GM19324 (cell line): ENCODE data around the gene CDK5R1.
"Not testable (repeated sequence)": the region's sequence is repeated elsewhere in the genome, so short reads cannot be mapped to it uniquely, and the experiment has no call there.

Source experiments
- ATAC-seq: cut with Tn5 transposase; IDR thresholded peaks from one replicate; pipeline ENCODE4 v1.9.1; 2021; ENCODE audit warnings: mild to moderate bottlenecking, moderate library complexity; ENCODE audit not compliant: unreplicated experiment, low FRiP score

CDK5R1 gene

DNA sequence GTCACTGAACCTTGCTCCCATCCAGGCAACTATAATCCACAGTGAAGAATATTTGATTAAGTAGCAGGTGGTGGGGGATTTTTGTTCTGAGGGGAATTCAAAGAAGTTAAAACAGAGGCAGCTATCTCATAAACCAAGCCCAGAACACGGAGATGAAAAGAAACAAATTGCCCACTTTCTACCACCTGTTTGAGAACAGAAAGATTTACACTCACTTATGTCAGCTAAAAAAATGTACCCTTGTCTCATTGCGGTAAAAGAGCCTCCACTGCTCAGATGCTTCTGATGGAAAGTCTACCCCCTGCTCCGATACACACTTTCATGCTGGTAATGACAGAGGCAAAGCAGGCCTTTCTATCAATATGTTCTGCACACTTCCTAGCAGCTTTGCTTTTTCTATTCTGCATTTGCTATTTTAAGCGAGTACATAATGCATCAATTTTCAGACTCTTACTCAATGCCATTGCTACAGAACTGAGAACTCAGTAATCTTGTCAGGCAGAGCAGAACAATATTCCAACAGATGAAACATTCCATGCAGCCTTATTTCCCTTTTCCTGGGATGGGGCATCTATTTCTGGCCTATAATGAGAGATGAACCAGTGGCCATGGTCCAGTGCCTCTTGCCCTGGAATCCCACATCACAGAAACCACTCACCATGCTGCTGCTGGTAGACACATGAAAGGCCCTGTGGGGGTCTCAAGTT lies 29.0 kb downstream of the CDK5R1 start:
- no peak for ATAC-seq

GRCh38 chr17:32516450-32516849 lies 29.7 kb downstream of the CDK5R1 start:
- ATAC-seq: no peak

- no peak for ATAC-seq
Measured at GRCh38 chr17:32516940-32517701, 30.3 kb downstream of the CDK5R1 start.

DNA sequence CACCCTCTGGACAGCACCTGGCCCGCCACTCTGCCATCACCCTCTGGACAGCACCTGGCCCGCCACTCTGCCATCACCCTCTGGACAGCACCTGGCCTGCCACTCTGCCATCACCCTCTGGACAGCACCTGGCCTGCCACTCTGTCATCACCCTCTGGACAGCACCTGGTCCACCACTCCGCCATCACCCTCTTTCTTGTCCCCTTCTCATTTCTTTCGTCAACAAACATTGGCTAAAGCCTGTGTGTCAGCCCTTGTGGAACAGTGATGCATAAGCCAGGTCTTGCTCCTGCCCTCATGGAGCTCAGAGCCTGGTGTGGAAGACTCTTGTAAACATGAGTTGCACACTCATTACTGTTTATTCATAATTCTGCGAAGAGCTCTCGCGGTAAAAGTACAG lies 31.2 kb downstream of the CDK5R1 start:
- ATAC-seq: no peak

DNA sequence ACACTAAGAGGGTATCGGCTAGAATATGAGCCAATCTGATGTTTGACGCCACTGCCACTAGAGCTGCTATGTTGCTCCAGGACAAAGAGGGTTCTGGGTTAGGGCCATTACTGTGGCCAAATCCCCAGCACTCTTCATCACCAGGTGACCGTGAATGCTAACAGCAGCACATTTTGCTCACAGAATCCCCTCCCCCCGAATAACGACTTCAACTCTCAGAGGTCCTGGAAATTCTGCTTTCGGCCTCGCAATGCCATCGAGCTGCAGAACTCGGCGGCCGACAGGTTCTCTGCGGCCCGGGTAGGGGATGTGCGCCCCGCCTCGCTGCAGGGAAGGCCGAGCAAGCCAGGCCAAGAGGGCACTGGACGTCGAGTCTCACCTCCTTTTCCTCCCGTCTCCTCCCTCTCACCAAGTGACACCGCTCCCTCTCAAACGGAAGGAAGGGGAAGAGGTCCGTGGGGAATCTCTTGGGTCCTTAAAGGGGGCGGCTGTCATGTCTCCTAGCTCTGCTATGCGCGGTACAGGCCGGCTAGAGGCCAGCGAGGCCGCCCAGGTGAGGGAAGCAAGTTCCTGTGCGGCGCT lies 31.9 kb downstream of the CDK5R1 start:
- ATAC-seq: no peak

GRCh38 chr17:32519228-32520103 lies 32.7 kb downstream of the CDK5R1 start:
- ATAC-seq: no peak

DNA sequence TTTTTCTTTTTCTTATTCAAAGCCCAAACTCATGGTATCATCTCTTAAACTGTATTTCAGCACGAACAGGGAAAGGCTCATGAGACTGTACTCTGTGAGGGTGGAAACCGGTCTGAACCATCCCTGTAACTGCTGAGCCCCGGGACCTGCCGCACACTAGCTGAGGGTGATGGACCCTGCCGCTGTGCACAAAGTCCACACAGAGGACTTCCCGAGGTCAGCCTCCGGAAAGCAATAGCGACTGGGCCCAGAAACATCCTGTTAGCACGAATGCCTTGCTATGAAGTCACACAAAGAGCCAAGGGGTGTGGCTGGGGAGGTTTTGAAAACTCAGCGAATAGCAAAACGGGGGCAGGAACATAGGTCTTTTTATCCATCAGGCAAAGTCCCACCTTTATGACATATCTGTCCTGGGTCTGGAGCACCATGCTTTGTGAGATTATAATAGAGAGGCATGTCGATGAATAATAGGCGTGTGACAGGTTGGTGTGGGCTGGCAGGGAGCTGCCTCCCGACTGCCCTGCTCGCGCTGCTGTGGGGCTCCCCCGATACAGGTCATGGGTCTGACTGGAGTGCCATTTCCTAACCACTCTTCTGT lies 33.4 kb downstream of the CDK5R1 start:
- ATAC-seq: no peak

DNA sequence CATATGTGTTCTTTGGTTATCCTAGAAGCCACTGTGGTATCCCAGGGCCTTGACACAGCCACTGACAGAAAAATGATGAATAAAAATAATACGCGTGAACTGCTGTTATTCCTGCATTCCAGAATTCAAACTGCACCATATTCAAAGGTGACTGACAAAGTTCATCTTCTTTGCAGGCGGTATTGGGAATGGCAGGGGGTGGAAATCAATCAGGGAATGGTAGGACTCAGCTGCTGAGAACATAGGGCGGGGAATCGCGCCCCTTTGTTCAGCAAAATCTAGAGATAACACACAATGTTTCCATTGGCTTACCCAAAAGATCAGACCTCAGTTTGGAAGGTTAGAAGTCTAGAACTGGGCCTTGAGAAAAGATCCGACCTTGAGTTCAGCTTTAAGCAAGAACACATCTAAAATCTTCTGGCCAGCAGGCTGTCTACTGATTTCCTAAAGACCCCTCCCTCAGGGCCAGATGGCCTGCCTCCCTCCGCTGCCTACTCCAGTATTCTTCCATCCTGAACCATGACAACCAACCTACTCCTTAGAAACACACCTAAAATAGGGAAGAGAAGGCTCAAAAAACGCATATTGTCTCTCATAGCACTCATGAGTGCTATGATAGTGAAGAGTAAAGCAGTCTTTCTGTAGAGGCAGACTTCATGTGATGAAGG lies 34.1 kb downstream of the CDK5R1 start:
- no peak for ATAC-seq

DNA sequence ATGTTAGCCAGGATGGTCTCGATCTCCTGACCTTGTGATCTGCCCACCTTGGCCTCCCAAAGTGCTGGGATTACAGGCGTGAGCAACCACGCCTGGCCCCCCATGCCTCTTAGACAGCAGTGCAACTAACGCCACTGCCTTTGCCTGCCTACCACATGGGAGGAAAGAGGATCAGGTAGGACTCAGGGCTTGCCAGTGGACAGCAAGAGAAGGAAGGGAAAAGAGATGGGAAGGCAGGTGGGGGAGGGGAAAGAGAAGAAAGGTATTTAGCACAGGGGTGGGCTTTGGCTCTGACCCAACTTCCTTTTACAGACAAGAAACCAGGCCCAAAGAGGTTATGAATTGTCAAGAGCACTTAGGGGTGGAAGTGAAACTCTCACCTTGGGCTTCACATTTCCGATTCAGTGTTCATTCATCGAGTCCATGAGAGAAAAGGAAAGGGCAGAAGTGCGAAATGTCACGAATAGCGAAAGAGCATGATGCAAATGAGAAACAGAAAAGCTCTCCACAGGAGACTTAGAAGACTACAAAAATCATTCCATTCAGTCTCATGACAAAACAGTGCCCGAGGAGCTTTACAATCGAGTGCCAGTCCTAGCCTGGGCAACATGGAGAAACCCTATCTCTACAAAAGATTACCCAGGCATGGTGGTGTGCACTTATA lies 36.4 kb downstream of the CDK5R1 start:
- ATAC-seq: peak; percentile 72

DNA sequence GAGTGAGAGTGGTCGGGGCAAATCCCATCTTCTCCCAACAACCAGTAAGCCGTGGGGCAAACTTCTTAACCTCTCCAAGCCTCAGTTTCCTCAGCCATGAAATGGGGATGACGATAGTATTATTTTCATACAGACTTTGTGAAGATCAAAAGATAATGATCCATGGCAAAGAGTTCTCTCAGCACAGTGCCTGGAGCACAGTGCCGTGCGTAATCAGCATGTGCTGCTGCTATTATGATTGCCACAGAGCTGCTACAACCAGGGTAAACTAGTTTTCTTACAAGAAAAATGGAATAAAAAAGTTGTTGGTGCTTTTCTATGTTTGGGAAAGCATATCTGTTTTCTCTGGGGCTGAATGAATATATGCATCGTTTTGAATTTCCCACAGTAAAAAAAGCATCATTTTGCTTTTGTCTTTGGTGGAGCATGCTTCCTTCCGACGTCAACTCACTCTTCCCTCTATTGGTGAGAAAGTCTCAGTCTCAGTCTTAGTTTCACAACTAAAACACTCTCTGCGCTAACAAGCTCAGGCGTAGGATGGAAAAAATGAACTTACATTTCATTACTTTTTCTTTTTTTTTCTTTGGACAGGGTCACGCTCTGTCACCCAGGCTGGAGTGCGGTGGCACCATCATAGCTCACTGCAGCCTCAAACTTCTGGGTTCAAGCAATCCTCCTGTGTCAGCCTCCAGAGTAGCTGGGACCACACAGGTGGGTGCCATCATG lies 37.2 kb downstream of the CDK5R1 start:
- ATAC-seq: no peak

DNA sequence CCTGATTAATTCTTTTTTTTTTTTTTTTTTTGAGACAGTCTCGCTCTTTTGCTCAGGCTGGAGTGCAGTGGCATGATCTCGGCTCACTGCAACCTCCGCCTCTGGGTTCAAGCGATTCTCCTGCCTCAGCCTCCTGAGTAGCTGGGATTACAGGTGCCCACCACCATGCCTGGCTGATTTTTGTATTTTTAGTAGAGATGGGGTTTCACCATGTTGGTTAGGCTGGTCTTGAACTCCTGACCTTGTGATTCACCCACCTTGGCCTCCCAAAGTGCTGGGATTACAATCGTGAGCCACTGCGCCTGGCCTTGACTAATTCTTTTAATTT lies 37.7 kb downstream of the CDK5R1 start:
- ATAC-seq: not testable (repeated sequence)

GRCh38 chr17:32525122-32525521 lies 38.3 kb downstream of the CDK5R1 start:
- no peak for ATAC-seq

DNA sequence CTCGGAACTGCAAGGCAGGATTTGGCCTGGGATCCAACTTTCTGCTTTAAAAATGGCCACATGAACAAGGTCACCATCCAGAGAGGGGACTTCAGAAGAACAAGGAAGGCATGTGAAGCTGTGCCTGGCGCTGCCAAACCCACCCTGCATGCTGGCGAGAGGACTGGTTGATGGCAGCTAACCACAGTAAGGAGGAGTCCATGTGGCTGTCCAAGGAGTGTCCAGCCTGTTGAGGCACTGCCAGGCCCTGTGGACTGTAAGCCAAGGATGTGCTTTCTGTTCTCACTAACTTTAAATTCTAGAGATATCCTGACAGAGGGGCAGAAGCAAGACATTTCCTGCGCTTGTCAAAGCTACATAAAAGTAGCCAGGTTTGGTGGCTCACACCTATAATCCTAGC lies 40.4 kb downstream of the CDK5R1 start:
- no peak for ATAC-seq

DNA sequence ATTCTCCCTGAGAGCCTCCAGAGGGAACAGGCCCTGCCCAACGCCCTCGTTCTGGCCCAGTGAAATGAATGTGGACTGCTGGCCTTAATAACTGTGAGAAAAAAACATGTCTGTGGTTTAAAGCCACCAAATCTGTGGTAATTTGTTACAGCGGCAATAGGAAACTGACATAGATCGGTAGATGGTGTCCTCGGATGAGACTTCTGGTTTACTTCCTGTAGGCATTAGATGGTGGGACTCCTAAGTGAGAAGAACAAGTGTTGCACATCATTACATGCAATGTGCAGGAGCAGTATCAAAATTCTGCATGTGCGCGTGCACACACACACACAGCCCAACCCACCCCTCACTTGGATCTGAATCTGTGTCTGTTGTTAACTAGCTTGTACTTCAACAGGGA lies 42.0 kb downstream of the CDK5R1 start:
- ATAC-seq: no peak

DNA sequence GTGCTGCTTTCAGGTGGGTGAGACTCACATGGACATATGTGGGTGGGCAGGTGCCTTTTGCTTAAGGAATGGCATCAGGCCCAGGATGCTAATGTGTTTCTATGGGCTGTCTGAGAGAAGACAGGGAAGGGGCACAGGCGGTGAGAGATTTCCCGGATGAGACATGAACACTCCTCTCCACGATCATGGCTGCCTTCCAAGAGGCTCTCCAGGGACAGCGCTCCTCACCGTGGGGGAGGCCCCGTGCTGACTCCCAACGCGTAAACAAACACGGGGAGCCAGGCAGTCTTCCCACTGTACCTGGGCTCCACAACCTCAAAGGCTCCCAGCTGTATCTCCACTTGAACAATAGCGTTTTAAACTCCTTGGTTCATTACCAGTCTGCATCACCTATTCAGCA lies 42.8 kb downstream of the CDK5R1 start:
- ATAC-seq: no peak

- ATAC-seq: no peak
Measured at GRCh38 chr17:32533296-32533695, 46.5 kb downstream of the CDK5R1 start.

GRCh38 chr17:32536736-32537643 lies 50.2 kb downstream of the CDK5R1 start:
- ATAC-seq: no peak
